Measurements from ENCODE around the gene AKIRIN1. TPM values are rescaled to one million over a fixed set of nuclear protein-coding genes. Genes with fewer than 3 reads are reported as not detected.

AKIRIN1 gene
- total and polyA plus RNA-seq, 10 of the 15 experiments (the other 5 are each of a cell fraction or from before 2014, with no cell fraction given): 7.5 to 72.3 (median 50.4) TPM

GRCh38 chr1:38990738-38991637 is at the start of gene AKIRIN1 (continued):
- TF ChIP-seq JUNB (IDR thresholded peaks at IDR 0.05): peak; percentile 14; the same call in 1 of the 2 replicates
- TF ChIP-seq TCF7 (IDR thresholded peaks at IDR 0.05; ENCODE audit: borderline replicate concordance): no peak
- TF ChIP-seq IKZF1 (conservative IDR thresholded peaks at IDR 0.05): peak; percentile 88
- TF ChIP-seq CREM (IDR thresholded peaks at IDR 0.05; ENCODE audit: low read depth): peak; percentile 96
- TF ChIP-seq RFX5 (IDR thresholded peaks at IDR 0.05; ENCODE audit: low read depth, low read length): no peak
- no peak for TF ChIP-seq ZNF384 (IDR thresholded peaks at IDR 0.05; ENCODE audit: borderline replicate concordance, low read depth, low read length)
- 0 out of 2 replicates have a peak, but pooled peaks have one; percentile 20 for TF ChIP-seq SMC3 (IDR thresholded peaks at IDR 0.05; ENCODE audit: borderline replicate concordance, low read length)
- no peak for TF ChIP-seq ZBTB4 (CRISPR knock-in tag; IDR thresholded peaks at IDR 0.05)
- TF ChIP-seq SRF (IDR thresholded peaks at IDR 0.05; ENCODE audit: low read depth in 2 of 2, low read length in 2 of 2): 0 out of 4 replicates have a peak, but pooled peaks of 1 of the 2 experiments have one; percentile 4
- TF ChIP-seq, protein P1, sequence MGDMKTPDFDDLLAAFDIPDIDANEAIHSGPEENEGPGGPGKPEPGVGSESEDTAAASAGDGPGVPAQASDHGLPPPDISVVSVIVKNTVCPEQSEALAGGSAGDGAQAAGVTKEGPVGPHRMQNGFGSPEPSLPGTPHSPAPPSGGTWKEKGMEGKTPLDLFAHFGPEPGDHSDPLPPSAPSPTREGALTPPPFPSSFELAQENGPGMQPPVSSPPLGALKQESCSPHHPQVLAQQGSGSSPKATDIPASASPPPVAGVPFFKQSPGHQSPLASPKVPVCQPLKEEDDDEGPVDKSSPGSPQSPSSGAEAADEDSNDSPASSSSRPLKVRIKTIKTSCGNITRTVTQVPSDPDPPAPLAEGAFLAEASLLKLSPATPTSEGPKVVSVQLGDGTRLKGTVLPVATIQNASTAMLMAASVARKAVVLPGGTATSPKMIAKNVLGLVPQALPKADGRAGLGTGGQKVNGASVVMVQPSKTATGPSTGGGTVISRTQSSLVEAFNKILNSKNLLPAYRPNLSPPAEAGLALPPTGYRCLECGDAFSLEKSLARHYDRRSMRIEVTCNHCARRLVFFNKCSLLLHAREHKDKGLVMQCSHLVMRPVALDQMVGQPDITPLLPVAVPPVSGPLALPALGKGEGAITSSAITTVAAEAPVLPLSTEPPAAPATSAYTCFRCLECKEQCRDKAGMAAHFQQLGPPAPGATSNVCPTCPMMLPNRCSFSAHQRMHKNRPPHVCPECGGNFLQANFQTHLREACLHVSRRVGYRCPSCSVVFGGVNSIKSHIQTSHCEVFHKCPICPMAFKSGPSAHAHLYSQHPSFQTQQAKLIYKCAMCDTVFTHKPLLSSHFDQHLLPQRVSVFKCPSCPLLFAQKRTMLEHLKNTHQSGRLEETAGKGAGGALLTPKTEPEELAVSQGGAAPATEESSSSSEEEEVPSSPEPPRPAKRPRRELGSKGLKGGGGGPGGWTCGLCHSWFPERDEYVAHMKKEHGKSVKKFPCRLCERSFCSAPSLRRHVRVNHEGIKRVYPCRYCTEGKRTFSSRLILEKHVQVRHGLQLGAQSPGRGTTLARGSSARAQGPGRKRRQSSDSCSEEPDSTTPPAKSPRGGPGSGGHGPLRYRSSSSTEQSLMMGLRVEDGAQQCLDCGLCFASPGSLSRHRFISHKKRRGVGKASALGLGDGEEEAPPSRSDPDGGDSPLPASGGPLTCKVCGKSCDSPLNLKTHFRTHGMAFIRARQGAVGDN (IDR thresholded peaks at IDR 0.05): peak; percentile 64
- TF ChIP-seq NFXL1 (IDR thresholded peaks at IDR 0.05; ENCODE audit: borderline replicate concordance): peak; percentile 70; the same call in 1 of the 2 replicates
- TF ChIP-seq GATAD2B (conservative IDR thresholded peaks at IDR 0.05; ENCODE audit: low read depth): peak; percentile 89
- TF ChIP-seq GABPA (IDR thresholded peaks at IDR 0.05; ENCODE audit: low read depth): no peak
- TF ChIP-seq POLR2AphosphoS5 (IDR thresholded peaks at IDR 0.05; ENCODE audit: low read length): peak; percentile 96
- TF ChIP-seq NKRF (conservative IDR thresholded peaks at IDR 0.05): peak; percentile 96
- TF ChIP-seq HDAC6 (IDR thresholded peaks at IDR 0.05; ENCODE audit: unreplicated experiment): no peak
- no peak for TF ChIP-seq IRF3 (IDR thresholded peaks at IDR 0.05)
- peak; percentile 75; the same call in 1 of the 2 replicates for TF ChIP-seq SMARCA5 (IDR thresholded peaks at IDR 0.05)
- TF ChIP-seq TAF1 (IDR thresholded peaks at IDR 0.05; ENCODE audit: borderline replicate concordance, low read depth, low read length): peak; percentile 91
